C4-2B (cell line): ENCODE data around the gene PSMB2.

Source experiments
- H3K27ac ChIP-seq: fragments of 450-650 bp; 2 replicates; pipeline ENCODE4 v1.5.1; 2017
- CTCF ChIP-seq: fragments of 450-650 bp; conservative IDR thresholded peaks from 2 replicates; pipeline ENCODE4 v1.5.1; 2017; ENCODE audit warnings: mild to moderate bottlenecking
- ZFX ChIP-seq: fragments of 450-650 bp; IDR thresholded peaks from 2 replicates; pipeline ENCODE4 v1.6.1; 2017

Gene PSMB2

GRCh38 chr1:35561297-35561971 is 79.9 kb downstream of the PSMB2 start:
- peak overlapping the region; percentile 59 for H3K27ac ChIP-seq
- TF ChIP-seq ZFX (no peak), CTCF (no peak)

GRCh38 chr1:35560256-35561225 is 80.8 kb downstream of the PSMB2 start:
- no peak for TF ChIP-seq ZFX
- no peak for TF ChIP-seq CTCF
- peak overlapping the region; percentile 59 for H3K27ac ChIP-seq

DNA sequence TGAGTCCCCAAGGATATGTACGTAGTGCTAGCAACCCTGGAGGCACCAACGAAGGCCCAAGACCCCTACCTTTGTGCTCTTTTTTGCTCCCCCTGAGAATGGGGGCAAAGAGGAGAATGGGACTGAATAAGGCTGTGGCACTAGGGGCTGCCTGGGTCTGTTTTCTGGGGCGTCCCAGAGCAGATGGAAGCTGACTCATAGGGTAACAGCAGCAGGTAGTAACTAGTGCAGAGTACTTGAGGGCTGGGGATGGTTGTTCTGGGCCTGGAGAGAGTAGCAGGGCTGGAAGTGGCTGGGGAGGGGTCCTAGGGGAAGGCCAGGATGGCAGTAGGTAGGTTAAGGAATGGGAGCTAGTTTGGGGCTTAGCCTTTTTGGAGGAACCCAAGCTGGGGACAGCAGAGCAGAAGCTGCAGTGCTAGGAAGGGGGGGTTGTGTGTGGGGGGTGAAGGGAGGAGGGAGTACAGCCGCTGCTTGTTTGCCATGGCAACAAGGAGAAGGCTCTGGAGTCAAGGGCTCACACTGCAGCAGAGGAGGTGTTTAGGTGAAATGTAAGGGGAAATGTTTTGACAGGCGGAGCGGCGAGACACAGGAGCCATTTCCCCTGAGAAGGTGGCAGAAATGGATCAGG is 81.9 kb downstream of the PSMB2 start:
- H3K27ac ChIP-seq = no peak overlapping the region
- TF ChIP-seq ZFX = no peak
- TF ChIP-seq CTCF = no peak

DNA sequence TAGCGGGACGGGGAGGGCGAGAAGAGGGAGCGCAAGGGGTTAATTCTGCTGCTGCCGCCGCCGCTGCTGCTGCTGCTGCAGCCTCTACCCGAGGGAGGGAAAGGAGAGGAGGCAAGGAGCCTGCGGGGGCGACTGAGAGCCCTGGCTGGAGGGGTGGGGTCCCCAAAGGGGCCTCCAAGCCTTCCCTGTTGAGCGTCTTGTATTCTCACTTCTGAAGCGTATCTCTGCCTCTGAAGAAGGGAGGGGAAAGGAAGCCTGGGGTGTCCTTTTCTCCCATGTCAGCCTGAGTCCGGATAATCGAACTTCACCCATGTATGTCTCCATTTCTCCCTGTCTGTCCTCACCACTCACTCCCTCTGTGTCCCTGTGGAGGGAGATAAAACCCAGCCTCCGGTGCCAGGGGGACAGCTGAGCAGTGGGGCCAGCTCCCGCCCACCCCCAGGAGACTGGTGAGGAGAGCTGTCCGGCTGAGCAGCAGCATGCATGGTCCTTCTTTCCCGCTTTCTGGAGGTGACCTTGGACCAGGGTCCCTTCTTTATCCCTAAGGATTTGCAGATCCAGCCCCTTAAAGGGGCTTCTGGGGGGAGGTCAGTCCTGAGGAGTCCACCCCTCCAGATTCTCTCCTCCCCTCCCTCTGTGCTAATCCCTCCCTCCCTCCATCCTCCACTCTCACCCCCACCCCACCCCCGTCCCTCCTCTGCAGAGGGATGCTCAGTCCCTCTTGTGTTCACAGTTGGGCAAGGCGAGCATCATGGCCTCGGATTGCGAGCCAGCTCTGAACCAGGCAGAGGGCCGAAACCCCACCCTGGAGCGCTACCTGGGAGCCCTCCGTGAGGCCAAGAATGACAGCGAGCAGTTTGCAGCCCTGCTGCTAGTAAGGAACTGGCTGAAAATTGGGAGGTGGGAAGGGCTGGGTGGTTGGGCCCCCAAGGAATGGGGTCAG is 82.7 kb downstream of the PSMB2 start:
- TF ChIP-seq ZFX (no peak), CTCF (no peak)
- peak overlapping the region; percentile 97 for H3K27ac ChIP-seq

DNA sequence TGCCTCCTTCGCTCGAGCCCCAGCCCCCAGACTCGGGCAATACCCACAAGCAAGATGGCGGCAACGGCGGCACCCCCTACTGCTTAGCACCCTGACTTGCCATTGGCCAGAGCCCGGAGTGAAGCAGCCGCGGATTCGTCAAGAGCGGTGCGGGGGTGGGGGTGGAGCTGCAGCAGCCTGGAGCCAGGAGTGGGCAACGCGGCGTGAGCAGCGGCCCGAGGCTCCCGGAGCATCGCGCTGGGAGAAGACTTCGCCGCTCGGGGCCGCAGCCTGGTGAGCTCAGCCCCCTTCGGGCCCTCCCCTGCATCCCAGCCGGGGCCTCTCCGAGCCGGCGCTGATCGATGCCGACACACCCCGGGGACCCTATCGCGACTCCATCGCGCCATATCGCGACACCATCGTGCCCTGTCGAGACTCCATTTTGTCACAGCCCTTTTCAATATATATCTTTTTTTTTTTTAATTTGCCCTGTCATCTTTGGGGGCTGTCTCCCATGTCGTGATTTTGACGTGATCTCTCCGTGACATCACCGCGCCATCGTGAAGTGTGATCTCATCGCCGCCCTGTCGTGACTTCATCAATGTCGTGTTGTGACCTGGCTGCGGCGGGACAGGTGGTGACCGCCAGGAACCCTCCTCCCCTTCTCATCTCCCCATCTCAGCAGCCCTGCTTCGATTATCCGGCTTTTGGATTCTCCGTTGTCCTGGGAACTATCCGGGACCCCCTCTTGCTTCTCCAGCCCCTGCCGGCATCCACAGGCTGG is 83.5 kb downstream of the PSMB2 start, which contains the start of gene NCDN:
NCDN (plus strand) TSS at position 189 of the 763 bp plus-strand sequence; CDS start at position 581, 392 bp downstream.
- TF ChIP-seq ZFX (no peak), CTCF (no peak)
- peak within 1 kb of the TSS; percentile 97 for H3K27ac ChIP-seq

GRCh38 chr1:35557118-35557610 is 84.2 kb downstream of the PSMB2 start, which contains the start of gene KIAA0319L:
TSS of gene KIAA0319L (minus strand) at chr1:35557403. CDS start at chr1:35554491, 2,912 bp downstream.
- TF ChIP-seq CTCF (no peak), ZFX (peak; percentile 71; the same call in 1 of the 2 replicates)
- peak within 1 kb of the TSS; percentile 97 for H3K27ac ChIP-seq
